Raji (cell line): ENCODE measurements around the gene RBBP8.

Experiments
- POLR2A ChIP-seq: IDR thresholded peaks from 2 replicates; pipeline ENCODE4 v1.6.1; 2011; ENCODE audit warnings: low read depth, low read length, control low read depth; ENCODE audit not compliant: insufficient read depth

RBBP8 gene

GRCh38 chr18:23062011-23062410 is 128.9 kb downstream of the RBBP8 start:
- TF ChIP-seq POLR2A: no peak

GRCh38 chr18:23063502-23063901 is 130.4 kb downstream of the RBBP8 start:
- no peak for TF ChIP-seq POLR2A

DNA sequence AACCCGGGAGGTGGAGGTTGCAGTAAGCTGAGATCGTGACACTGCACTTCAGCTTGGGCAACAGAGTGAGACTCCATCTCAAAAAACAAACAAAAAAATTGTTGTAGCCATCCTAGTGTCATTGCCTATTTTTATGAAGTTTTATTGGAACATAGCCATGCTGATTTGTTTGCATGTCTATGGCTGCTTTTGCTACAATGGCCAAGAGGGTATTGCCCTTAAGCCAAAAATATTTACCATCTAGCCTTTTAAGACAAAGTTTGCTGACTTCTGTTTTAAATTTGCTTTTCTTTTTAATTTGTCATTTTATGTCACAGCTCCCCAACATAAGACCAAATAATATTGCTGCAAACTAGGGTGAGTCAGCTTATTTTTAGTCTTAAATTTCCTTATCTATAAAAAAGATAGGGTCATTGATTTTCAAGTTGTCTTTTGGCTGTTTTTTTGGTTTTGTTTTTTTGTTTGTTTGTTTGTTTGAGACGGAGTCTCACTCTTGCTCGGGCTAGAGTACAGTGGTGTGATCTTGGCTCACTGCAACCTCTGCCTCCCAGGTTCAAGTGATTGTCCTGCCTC is 132.2 kb downstream of the RBBP8 start:
- TF ChIP-seq POLR2A: no peak

DNA sequence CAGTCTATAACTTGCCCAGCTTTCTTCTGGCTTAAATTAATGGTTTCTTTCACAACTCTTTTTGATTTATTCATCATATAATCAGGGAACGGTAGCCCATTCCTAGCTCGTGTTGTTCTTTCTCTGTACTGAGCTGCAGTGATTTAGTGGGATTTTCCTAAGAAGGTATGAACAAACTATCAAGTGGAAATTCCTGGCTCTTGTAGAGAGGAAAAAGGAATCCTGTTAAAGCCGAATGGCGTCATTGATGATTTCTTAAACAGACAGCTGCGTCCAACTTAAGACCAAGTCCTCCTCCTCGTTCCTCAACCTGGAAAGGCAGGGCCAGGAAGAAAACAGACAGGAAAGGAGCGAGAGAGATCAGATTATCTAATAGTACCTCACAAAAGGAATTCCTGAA is 132.9 kb downstream of the RBBP8 start:
- no peak for TF ChIP-seq POLR2A

- TF ChIP-seq POLR2A: no peak
These were observed 133.4 kb downstream of the RBBP8 start for GRCh38 chr18:23066504-23067039.

GRCh38 chr18:23067236-23067635 is 134.1 kb downstream of the RBBP8 start:
- TF ChIP-seq POLR2A: no peak

DNA sequence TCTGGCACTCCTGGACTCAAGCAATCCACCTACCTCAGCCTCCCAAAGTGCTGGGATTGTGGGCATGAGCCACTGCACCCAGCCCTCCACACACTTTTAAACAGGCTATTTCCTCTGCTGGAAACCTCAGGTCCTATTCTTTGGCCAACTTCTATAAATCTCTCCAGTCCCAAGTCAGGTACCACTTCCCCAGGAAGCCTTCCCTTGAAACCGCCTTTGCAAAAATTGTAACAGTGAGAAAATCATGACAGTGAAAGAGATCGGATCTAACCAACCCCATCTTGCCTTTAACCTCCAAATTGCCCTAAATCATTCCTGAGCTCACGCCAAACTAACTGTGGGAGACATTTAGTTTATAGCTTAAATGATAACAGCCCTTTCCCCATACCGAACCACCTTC is 134.9 kb downstream of the RBBP8 start:
- no peak for TF ChIP-seq POLR2A

- no peak for TF ChIP-seq POLR2A
These were observed 135.6 kb downstream of the RBBP8 start for GRCh38 chr18:23068570-23069310.

GRCh38 chr18:23069481-23069880 is 136.4 kb downstream of the RBBP8 start:
- TF ChIP-seq POLR2A: no peak

DNA sequence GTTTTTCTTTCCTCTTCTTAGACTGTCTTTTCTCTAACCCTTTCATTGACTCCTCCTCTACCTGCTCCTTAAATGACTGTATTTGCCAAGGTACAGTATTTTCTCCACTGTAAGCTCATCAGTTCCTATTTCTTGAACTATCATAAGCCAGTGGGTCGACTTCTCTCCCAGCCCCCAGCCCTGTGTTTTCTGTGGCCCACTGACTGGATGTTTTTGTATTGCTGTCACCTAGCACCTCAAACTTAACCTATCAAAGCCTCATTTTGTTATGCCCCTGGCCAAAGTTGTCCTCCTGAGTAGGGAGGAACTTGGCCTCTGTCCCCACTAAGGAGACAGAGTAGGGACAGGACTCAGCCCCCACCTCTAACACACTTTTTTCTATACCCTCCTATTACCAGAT is 136.8 kb downstream of the RBBP8 start:
- TF ChIP-seq POLR2A: no peak

DNA sequence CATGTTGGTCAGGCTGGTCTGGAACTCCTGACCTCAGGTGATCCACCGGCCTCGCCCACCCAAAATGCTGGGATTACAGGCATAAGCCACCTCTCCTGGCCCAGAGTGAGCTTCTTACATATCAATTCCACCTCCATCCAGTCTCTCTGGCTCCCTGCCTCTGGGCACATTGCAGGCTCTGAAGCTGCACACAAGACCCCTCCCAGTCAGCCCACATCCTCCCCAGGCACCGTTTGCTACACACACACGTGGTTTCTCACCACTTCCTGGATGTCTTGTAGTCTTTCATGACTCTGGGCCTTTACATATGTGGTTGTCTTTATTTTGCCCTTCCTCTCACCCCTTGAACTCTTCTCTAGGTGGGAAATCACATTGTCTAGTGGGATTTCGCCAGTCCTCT is 138.2 kb downstream of the RBBP8 start:
- TF ChIP-seq POLR2A: peak; percentile 42; the same call in 1 of the 2 replicates

- no peak for TF ChIP-seq POLR2A
These were observed 139.0 kb downstream of the RBBP8 start for GRCh38 chr18:23072079-23072478.

GRCh38 chr18:23073996-23074606 is 141.0 kb downstream of the RBBP8 start:
- TF ChIP-seq POLR2A: no peak
